PFSK-1 (cell line): ENCODE measurements around the gene CCNT1. TPM values are rescaled to one million over a fixed set of nuclear protein-coding genes. Genes with fewer than 3 reads are reported as not detected.
A peak's percentile ranks its signal among the peaks of the same experiment; 100 is the strongest.

Experiments used
- FOXP2 ChIP-seq: optimal IDR thresholded peaks from 2 replicates; pipeline ENCODE3; 2011; ENCODE audit warnings: borderline replicate concordance, control low read depth, inconsistent platforms; ENCODE audit not compliant: insufficient read depth; ENCODE audit errors: extremely low read length, extremely low read depth
- POLR2AphosphoS5 ChIP-seq: IDR thresholded peaks from 2 replicates; pipeline ENCODE4 v1.6.1; 2012; ENCODE audit warnings: low read depth, mild to moderate bottlenecking, control low read depth, low read length, moderate library complexity
- SIN3A ChIP-seq: IDR thresholded peaks from 2 replicates; pipeline ENCODE4 v1.6.1; 2012; ENCODE audit warnings: mild to moderate bottlenecking, low read length, moderate library complexity, borderline replicate concordance; ENCODE audit not compliant: insufficient read depth
- TAF1 ChIP-seq: IDR thresholded peaks from 2 replicates; pipeline ENCODE4 v1.6.1; 2012; ENCODE audit warnings: low read length, control low read depth, borderline replicate concordance; ENCODE audit not compliant: insufficient read depth
- polyA plus RNA-seq: library from polyadenylated mRNA; unstranded; fragments of >200 nt; gene quantifications from one replicate; pipeline ENCODE4 v1.2.1, GENCODE V29; 2012; ENCODE audit warnings: low read depth, missing spikeins; ENCODE audit not compliant: insufficient read length
- TF ChIP-seq, protein P1 (sequence below), 2 experiments: IDR thresholded peaks; 2 replicates each; pipeline versions ENCODE4 v1.6.1 to v1.8.0; 2011 to 2012; ENCODE audit warnings: low read depth in 2 of 2, low read length in 2 of 2, control low read depth in 1 of 2, inconsistent platforms in 1 of 2, mild to moderate bottlenecking in 1 of 2, moderate library complexity in 1 of 2; ENCODE audit not compliant: insufficient read depth in 1 of 2

The CCNT1 gene
- 7.8 TPM for polyA plus RNA-seq

DNA sequence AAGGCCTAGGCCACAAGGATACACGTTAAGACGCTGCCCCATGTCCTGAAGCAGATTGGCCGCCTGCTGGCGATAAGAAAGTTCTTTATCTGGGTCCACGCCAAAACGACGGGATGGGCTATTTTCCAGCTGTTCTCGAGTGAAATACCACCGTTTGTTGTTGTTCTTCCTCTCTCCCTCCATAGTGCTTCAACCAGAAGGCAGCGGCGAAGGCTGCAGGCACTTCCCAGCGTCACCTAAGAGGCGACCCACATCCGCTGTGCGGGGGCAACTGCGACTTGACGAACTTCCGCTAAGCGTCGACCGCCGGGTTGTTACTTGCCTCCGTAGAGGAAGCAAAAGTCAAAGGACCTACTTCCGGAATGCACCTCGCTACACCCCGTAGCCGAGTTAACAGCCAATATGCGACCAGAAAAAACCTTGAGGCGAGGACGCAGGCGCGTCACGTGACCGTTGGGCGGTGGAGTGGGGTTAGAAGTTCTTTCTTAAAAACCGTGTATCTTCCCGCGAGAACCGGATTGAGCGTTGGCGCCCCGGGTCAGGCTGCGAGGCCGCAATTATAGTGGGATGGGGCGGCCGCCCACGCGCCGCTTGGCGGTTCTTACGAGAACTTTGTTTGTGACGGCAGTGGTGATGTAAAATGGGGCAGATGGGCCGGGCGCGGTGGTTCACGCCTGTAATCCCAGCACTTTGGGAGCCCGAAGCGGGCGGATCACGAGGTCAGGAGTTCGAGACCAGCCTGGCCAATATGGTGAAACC, at the start of gene CCNT1:
TSS of gene CCNT1 (minus strand) at position 215 of the 759 bp plus-strand sequence. CDS start at position 183, 32 bp downstream.
- TF ChIP-seq SIN3A (no peak), POLR2AphosphoS5 (peak; percentile 83), TAF1 (0 out of 2 replicates have a peak, but pooled peaks have one; percentile 6), FOXP2 (peak; percentile 85)
- TF ChIP-seq, protein P1, sequence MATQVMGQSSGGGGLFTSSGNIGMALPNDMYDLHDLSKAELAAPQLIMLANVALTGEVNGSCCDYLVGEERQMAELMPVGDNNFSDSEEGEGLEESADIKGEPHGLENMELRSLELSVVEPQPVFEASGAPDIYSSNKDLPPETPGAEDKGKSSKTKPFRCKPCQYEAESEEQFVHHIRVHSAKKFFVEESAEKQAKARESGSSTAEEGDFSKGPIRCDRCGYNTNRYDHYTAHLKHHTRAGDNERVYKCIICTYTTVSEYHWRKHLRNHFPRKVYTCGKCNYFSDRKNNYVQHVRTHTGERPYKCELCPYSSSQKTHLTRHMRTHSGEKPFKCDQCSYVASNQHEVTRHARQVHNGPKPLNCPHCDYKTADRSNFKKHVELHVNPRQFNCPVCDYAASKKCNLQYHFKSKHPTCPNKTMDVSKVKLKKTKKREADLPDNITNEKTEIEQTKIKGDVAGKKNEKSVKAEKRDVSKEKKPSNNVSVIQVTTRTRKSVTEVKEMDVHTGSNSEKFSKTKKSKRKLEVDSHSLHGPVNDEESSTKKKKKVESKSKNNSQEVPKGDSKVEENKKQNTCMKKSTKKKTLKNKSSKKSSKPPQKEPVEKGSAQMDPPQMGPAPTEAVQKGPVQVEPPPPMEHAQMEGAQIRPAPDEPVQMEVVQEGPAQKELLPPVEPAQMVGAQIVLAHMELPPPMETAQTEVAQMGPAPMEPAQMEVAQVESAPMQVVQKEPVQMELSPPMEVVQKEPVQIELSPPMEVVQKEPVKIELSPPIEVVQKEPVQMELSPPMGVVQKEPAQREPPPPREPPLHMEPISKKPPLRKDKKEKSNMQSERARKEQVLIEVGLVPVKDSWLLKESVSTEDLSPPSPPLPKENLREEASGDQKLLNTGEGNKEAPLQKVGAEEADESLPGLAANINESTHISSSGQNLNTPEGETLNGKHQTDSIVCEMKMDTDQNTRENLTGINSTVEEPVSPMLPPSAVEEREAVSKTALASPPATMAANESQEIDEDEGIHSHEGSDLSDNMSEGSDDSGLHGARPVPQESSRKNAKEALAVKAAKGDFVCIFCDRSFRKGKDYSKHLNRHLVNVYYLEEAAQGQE (IDR thresholded peaks at IDR 0.05; ENCODE audit: insufficient read depth in 1 of 2, low read depth in 2 of 2, low read length in 2 of 2) = 0 out of 4 replicates have a peak, but pooled peaks have one; percentile 12 to 44

DNA sequence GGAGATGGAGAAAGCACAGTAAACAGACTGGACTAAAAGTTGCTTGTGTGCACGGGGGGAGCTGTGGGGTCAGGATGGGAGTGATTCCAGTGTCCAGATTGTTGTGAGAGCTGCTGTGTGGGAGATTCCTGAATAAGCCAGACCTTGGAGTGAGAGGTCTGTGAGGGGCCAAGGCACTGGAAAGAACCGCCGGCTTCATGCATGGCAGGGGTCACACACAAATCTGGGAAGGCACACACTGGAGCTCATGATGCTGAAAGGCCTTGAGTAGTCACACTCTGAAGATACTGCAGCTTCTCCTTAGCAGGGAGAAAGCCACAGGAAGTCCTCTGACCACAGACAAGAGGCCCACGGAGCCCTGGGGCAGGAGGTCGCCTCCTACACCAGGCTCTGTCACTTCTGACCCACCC, 49.3 kb upstream of the CCNT1 start:
- no peak for TF ChIP-seq FOXP2
- TF ChIP-seq, protein P1 (IDR thresholded peaks at IDR 0.05; ENCODE audit: insufficient read depth in 1 of 2, low read depth in 2 of 2, low read length in 2 of 2) = no peak
- no peak for TF ChIP-seq TAF1
- no peak for TF ChIP-seq SIN3A
- no peak for TF ChIP-seq POLR2AphosphoS5

- TF ChIP-seq, protein P1 (IDR thresholded peaks at IDR 0.05; ENCODE audit: insufficient read depth in 1 of 2, low read depth in 2 of 2, low read length in 2 of 2) = no peak
- TF ChIP-seq SIN3A (no peak), POLR2AphosphoS5 (no peak)
Measured at GRCh38 chr12:48764521-48764920, 48.0 kb upstream of the CCNT1 start.

GRCh38 chr12:48758737-48759136, 42.2 kb upstream of the CCNT1 start:
- TF ChIP-seq FOXP2 = no peak
- no peak for TF ChIP-seq TAF1
- no peak for TF ChIP-seq POLR2AphosphoS5
- TF ChIP-seq, protein P1 (IDR thresholded peaks at IDR 0.05; ENCODE audit: insufficient read depth in 1 of 2, low read depth in 2 of 2, low read length in 2 of 2) = no peak
- no peak for TF ChIP-seq SIN3A

DNA sequence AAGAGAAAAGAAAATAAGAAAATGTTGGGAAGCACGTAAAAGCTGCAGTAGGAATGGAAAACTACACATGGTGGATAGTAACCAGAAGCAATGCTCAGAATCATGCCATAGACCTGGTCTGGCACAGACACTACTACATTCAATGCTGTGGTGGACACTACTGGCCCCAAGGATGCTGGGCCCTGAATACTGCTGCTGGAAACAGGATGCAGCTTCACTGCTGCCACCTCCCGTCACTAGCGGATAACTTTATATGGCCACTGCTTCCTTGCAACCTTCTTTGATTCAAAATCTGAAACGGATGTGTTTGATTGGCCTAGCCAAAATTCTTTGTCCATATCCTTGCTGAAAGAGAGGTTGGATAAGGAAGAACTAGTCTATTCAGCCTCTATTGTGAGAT, 41.7 kb upstream of the CCNT1 start:
- TF ChIP-seq TAF1 = no peak
- TF ChIP-seq, protein P1 (IDR thresholded peaks at IDR 0.05; ENCODE audit: insufficient read depth in 1 of 2, low read depth in 2 of 2, low read length in 2 of 2) = no peak
